GM21825 (cell line): Measurements from ENCODE around the gene C7orf57.
"Not testable (repeated sequence)": the region's sequence is repeated elsewhere in the genome, so short reads cannot be mapped to it uniquely, and the experiment has no call there.

ENCODE experiments used
- ATAC-seq: cut with Tn5 transposase; IDR thresholded peaks from one replicate; pipeline ENCODE4 v1.9.1; 2021; ENCODE audit warnings: mild to moderate bottlenecking, moderate library complexity; ENCODE audit not compliant: unreplicated experiment

C7orf57 gene

DNA sequence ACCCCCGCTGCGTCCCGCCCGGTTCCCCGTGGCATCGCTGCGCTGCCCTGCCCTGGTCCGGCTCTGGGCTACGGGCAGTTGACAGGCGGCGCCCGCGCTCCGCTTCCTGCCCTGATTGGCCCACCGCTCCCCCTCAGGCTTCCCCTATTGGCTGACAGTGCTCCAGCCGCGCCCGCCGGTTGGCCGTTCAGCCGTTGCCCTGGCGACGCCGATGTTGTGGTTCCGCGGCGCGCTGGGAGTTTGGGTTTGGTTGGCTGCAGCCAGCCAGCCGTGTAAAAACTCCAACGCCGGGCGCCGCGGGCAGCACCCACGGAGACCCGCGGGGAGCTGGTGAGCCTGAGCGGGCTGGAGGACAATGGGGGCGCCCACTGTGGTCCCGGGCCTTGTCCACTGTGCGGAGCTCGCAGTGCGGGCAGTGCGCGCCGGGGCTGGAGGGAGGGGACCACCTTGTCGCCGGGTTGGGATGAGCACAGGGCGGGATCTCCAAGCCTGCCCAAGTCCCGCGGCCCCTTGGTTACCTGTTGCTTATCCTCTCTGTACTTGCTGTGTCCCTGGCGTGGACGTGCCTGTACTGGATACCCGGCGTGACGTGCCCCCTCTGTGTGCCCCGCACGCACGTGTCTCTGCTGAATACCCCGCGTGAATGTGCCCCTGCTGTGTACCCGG lies at the start of gene C7orf57:
Gene C7orf57, plus strand, starts transcription at position 243 of the 666 bp plus-strand sequence. CDS start 766 bp downstream, outside the sequence.
- ATAC-seq: peak; percentile 98

DNA sequence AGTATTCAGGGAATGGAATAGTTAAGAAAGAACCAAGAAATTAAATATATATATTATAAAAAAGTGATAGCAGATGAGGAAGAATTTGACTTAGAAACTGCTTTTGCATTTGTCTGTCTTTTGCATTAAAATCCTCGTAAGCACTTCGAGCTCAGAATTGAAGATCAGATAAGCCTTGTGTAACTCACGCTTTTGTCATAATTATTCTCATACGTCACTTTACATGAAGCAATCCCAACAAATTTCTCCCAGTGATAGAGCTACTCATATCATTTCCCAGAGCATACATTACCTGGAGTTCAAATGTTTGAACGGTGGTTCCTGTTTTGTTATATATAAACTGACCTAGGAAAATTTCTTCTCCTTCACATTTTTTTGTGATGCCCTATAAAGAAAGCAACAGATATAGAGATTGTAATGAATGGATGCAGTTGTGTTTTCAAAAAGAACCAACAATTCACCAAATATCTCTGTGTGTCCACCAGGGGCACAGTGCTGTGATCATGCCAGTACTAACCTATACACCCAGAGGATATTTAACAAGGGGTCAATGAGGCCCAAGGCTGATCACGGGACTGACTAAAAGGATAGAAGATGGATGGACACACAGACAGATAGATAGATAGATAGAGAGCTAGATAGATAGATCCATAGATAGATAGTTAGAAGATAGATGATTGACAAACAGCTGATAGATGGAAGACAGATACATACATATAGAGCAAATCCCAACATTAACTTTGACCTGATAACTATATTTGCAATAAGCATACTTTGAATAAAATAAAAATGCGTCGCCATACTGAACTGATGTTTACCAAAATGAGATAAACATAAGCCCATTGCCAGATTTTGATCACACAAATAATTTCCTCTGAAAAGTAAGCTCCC lies 46.6 kb upstream of the C7orf57 start:
- ATAC-seq: no peak

DNA sequence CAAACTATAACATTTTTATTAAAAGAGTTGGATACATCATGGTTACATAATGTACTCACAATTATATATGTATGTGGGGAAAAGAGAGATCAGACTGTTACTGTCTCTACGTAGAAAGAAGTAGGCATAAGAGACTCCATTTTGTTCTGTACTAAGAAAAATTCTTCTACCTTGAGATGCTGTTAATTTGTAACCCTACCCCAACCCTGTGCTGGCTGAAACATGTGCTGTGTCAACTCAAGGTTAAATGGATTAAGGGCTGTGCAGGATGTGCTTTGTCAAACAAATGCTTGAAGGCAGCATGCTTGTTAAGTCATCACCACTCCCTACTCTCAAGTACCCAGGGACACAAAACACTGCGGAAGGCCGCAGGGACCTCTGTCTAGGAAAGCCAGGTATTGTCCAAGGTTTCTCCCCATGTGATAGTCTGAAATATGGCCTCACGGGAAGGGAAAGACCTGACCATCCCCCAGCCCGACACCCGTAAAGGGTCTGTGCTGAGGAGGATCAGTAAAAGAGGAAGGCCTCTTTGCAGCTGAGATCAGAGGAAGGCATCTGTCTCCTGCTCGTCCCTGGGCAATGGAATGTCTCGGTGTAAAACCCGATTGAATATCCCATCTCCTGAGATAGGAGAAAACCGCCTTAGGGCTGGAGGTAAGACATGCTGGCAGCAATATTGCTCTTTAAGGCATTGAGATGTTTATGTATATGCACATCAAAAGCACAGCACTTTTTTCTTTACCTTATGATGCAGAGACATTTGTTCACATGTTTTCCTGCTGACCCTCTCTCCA lies 45.5 kb upstream of the C7orf57 start:
- ATAC-seq: not testable (repeated sequence)

DNA sequence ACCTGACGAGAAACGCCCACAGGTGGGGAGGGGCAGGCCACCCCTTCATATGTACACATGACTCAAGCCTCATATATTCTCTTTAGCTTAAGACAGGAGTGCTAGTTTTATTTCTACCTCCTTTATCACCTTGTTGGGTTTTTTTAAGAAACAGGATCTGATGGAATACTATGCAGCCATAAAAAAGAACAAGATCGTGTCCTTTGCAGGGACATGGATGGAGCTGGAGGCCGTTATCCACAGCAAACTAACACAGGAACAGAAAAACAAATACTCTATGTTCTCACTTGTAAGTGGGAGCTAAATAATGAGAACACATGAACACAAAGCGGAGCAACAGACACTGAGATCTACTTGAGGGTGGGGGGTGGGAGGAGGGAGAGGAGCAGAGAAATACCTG lies 44.8 kb upstream of the C7orf57 start:
- no peak for ATAC-seq

DNA sequence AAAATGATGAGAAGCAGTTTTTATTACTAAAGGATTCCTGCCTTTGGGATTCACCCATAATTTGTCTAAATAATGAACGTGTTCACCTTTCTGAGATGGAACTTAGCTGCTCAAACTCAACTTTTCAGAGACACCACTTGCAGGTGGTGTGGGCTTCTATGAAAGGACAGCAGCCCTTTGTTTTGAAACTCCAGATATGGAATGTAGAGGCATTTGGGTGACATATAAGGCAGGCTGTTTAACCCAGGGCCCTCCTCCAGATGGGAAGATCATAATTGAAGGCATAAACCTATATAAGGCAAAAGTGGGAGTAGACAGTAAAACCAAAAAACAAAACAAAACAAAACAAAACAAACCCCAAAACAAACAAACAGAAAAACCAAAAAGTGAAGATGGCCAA lies 44.1 kb upstream of the C7orf57 start:
- no peak for ATAC-seq

DNA sequence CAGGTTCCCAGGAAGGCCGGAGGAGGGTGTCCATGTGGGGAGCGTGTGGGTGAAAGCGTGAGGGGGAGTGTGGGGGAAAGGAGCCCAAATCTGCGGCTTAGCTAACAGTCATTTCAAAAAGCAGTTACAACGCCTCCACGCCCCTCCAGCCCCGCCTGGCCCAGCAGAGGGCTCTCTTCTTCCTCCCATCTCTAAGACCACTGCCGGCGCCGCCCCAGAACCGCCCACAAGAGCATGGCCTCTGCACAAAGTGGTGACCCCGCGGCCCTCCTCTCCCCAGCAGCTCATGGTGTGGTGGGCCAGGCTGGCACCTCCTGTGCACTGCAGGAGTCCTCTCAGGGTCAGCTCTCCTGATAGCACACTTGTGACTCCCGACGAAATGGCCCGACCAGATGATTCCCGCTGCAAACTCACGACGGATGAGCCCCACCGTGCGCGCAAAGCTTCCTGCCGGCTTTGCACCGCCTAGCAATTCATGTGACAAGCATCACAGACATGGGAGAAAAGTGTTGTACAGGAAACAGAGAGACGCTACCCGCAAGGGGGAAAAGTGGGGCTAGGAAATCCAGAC lies 43.5 kb upstream of the C7orf57 start:
- ATAC-seq: peak; percentile 97

DNA sequence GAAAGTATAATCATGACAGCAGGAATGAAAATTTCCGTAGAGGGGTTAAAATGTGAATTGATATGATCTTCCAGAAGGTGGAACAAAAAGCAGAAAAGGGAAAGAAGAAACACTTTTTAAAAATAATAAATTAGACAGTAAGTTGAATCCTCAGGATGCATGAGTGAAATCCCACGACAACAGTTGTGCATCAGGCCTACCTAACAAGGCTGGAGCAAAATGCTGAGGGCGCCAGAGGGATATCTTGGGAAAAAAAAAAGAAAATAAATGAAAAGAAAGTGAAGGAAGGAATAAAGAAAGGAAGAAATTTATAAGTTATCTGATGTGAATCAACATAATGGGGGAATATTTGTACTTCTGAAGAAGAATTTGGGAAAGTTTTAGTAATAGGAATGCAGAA lies 42.9 kb upstream of the C7orf57 start:
- ATAC-seq: no peak

DNA sequence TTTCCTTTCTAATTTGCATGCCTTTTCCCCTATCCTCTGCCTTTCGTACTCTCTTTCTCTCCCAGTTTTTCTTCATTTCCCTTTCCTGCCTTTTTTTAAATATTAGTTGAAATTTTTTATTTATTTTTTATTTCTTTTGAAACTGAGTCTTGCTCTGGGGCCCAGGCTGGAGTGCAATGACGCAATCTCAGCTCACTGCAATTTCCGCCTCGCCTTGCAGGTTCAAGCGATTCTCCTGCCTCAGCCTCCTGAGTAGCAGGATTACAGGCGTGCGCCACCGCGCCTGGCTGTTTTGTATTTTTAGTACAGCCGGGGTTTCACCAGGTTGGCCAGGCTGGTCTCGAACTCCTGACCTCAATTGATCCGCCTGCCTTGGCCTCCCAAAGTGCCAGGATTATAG lies 35.9 kb upstream of the C7orf57 start:
- no peak for ATAC-seq

DNA sequence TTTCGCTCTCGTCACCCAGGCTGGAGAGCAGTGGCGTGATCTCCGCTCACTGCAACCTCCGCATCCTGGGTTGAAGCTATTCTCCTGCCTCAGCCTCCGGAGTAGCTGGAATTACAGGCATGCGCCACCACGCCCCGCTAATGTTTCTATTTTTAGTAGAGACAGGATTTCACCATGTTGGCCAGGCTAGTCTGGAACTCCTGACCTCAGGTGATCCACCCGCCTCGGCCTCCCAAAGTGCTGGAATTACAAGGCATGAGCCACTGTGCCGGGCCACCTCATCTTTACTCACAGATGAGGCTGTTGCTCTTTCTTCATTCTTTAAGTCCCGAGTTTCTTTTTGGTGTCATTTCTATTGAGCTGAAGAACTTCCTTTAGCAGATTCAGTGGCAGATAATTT lies 35.2 kb upstream of the C7orf57 start:
- ATAC-seq: not testable (repeated sequence)

DNA sequence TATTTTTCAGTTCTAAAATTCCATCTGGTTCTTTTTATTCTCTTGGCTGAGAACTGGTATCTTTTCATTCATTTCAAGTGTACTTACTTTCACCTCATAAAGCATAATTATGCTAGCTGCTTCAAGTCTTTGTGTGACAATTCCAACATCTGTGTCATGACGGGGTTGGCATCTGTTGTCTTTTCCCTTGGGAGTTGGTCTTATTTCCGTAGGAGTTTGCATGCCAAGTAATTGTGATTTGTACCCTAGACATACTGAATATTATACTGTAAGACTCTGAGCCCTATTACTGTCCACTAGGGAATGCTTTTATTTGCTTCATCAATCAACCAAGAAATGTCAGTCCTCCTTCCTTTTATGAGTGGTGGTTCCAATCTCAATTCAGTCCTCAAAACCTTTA lies 31.3 kb upstream of the C7orf57 start:
- ATAC-seq: no peak

DNA sequence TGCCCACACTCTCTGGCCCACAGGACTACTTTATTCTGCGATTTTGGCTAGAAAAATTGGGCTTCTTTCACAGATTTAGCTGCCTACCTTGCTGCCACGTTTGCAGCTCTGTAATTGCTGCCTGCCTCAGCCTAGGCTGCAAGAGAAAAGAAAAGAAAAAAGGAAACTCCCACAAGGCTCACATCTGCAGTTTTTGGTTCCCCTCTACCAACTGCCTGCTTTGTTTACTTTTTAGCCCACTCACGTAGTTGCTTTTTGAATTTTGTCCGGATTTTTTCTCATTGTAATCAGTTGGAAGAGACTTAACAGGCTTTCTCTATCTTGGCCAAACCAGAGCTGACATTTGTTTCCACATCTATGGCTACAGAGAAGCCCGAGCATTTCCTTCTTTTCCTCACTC lies 30.7 kb upstream of the C7orf57 start:
- ATAC-seq: peak; percentile 55

DNA sequence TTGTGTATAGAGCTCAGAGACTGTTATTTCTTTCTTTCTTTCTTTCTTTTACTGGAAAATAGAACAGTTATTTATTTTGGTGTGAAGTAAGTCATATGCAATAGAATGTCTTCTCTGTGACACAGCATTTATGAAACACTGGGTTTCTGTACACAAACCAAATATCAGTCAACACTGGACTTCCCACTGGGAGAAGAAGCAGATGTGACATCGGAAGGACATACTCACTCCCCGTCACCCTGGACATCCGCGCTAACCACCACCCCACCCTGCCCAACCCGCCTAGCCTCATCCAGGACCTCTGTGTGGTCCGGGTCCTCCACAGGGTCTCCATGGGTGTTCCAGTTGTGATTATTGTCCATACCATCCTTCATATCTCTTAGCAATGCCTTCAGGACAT lies 28.5 kb upstream of the C7orf57 start:
- no peak for ATAC-seq

DNA sequence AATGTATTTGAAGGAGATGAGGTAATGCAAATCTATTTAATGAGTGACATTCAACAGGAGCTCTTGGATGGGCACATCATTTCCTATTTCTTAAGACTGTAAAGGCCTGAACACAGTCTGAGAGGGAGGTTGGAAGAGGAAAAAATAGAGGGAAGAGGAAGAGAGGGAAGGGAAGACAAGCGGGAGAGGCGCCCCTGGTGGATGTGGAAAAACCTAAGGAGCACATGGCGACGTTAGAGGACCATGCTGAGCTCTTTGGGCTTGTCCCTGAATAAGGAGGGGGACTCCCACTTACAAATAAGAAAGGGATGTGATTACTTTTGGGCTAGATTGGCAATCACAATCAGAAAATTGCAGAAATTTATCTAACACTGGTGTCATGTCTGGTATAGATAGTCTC lies 26.1 kb upstream of the C7orf57 start:
- ATAC-seq: no peak

DNA sequence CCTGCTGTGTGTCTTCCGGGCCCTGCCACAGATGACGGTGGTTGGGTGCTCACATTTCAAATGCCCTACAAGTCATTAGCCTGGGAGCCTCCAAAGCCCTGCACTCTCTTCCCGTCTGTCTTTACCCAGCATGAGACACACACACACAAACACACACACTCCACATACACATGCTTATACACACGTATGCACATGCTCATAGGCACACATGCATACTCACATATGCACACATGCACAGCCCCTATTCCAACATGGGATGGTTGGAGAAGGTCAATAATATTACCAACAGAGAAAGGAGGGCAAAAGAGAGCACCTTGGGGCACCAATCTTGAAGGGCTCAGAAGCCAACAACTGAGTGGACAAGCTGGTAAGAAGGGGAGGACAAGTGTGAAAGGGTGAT lies 25.4 kb upstream of the C7orf57 start:
- no peak for ATAC-seq

DNA sequence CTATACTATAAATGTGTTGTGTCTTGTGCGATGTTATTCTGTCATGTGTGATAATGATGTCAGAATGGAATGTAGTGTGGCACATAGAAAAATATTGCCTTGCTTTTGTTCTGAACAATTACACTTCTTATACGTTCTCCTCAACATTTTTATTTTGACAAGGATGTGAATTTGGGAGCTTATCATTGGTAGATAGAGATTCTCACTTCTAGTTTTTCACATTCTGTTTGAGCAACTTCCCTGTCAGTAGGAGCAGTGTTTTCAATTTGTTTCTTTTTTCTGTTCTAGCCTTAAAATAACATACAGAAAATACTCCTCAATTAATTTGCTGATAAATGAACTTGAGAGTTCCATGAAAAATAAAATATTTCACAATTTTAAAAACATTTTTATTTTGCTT lies 24.0 kb upstream of the C7orf57 start:
- no peak for ATAC-seq

DNA sequence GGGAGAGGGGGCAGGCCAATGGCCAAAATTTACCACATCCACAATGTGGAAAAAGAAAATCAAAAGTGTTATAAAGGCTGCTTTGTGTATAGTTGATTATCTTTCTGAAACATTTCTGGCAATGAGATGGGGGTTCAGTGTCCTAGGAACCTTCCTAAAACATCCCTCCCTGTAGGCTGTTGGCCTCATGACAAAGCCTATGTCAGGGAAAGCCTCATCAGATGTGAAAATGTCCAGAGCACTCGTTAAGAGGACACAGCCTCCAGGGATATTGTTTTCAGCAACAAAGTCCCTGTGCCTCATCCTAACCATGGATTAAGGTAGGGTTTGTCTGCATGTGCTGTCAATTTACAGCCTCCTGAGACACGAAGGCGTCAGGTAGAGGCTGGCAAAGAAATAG lies 23.4 kb upstream of the C7orf57 start:
- no peak for ATAC-seq

DNA sequence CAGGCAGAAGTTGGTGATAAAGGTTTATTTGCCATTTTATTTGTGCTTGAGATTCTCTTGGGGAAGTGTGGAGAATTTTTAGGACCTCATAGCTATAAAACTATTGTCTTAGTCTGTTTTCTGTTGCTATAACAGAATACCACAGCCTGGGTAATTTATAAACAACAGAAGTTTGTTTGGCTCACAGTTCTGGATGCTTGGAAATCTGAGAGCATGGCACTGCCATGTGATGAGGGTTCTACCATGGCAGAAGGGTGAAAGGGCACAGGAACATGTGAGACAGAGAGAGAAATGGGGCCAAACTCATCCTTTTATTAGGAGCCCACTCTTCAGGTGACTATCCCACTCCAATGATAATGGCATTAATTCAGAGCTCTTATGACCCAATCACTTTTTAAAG lies 18.7 kb upstream of the C7orf57 start:
- no peak for ATAC-seq

DNA sequence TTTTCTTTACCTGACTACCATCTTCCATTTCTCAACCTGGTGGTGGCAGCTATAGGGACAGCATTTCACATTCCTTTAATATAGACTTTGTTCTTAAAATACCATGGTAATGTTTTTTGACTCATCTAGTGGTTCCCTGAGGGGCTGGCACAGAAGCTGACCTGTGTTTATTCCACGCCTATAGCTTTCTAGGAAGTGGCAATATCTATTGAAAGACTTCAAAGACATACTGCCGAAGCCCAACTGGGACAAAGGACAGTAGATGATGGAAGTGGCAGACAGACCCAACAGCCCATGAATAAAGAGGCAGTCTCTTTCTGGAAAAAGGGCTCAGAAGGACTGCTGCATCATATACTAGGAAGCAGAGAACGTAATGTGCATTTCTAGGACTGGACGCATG lies 17.7 kb upstream of the C7orf57 start:
- ATAC-seq: no peak

DNA sequence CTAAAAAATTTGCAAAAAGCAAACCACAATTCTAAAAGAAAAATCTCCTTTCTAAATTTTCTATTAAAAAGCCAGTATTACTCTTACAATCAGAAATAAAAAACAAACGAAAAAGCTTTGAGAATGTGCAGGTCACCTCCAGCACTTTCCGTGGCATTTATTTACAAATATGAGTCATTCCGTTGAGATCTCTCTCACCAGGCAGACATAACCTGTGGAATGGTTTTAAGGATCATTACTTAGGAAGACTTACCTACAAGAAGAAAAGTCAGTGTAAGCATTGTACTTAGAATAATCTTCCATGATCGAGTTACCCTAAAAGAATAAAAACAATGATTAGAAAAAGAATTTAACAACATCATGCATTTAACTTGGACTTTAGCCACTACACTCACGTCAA lies 9.7 kb upstream of the C7orf57 start:
- ATAC-seq: no peak

DNA sequence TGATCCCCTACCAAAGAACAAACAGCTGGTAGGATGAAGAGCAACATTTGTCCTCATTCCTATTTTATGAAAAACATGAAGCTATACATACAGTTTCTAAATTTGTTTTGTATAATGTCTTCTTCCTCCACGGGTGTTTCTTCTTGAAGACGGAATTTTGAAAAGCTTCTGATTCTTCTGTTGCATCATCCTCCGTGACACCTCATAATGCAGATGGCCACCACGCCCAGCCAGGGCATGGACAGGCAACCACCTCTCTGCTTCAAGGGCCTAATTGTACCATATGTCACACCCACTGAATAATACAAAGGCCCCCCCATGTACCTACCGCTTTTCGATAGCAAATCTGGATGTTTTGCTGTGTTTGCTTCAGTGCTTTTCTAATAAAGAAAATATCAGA lies 6.4 kb upstream of the C7orf57 start, which contains the start of gene SUN3:
Gene SUN3, minus strand, starts transcription at position 170 of the 400 bp plus-strand sequence. Its CDS starts 169 bp downstream, at position 1.
- ATAC-seq: no peak

DNA sequence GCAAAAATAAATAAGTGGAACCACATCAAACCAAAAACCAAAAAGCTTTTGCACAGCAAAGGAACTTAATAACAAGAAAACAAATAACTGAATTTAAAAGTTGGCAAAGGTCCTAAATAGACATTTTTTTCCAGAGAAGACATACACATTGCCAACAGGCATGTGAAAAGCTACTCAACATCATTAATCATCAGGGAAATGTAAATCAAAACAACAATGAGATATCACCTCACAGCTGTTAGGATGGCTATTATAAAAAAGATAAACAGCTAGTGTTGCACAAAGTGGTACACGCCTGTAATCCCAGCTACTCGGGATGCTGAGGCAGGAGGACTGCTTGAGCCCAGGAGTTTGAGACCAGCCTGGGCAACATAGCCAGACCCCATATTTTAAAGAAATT lies 4.2 kb upstream of the C7orf57 start:
- no peak for ATAC-seq
